HCT116 (cell line): ENCODE results near the gene MYO1G.

ENCODE experiments used
- CTCF ChIP-seq, 3 experiments: fragments of 200-600 bp in 1 of 3; sonication (generic) in 1 of 3; IDR thresholded peaks in 2 of 3; conservative IDR thresholded peaks in 1 of 3; 2 replicates each; pipeline ENCODE4 v1.5.1; 2012 to 2017; ENCODE audit warnings: low read depth in 2 of 3, low read length in 2 of 3, antibody characterized with exemption in 1 of 3, borderline replicate concordance in 1 of 3, control low read depth in 1 of 3, mild to moderate bottlenecking in 1 of 3, mixed read lengths in 1 of 3, mixed run types in 1 of 3, moderate library complexity in 1 of 3; ENCODE audit not compliant: insufficient read depth in 1 of 3
- EGR1 ChIP-seq: IDR thresholded peaks from 2 replicates; pipeline ENCODE4 v1.6.1; 2012; ENCODE audit warnings: low read depth
- POLR2A ChIP-seq: IDR thresholded peaks from 2 replicates; pipeline ENCODE4 v1.7.0; 2011; ENCODE audit warnings: borderline replicate concordance; ENCODE audit not compliant: insufficient read depth, insufficient read length; ENCODE audit errors: extremely low read depth

- no peak for TF ChIP-seq POLR2A
- TF ChIP-seq EGR1, result no peak
- no peak for TF ChIP-seq CTCF (IDR thresholded peaks at IDR 0.05 in 2 of 3, conservative IDR thresholded peaks at IDR 0.05 in 1 of 3; ENCODE audit: borderline replicate concordance in 1 of 3, insufficient read depth in 1 of 3, low read depth in 2 of 3, low read length in 2 of 3)
Measured at GRCh38 chr7:44974549-44974948, 4.3 kb downstream of the MYO1G start.
